H9 (cell line): ENCODE results near the gene FNDC1. TPM values are rescaled to one million over a fixed set of nuclear protein-coding genes. Genes with fewer than 3 reads are reported as not detected.

Experiments
- DNase-seq: peaks from one replicate; pipeline ENCODE4 v3.0.0-alpha.2; 2017
- H2AFZ ChIP-seq: one replicate; pipeline ENCODE4 v1.6.1; 2013; ENCODE audit warnings: mild to moderate bottlenecking, low read length, control low read depth, moderate library complexity
- H2AK5ac ChIP-seq: 2 replicates; pipeline ENCODE4 v1.6.1; 2013; ENCODE audit warnings: low read length, control low read depth, mixed read lengths; ENCODE audit not compliant: insufficient read length
- H2BK120ac ChIP-seq: one replicate; pipeline ENCODE4 v1.6.1; 2013; ENCODE audit warnings: low read depth, mild to moderate bottlenecking, low read length, control low read depth, inconsistent platforms; ENCODE audit not compliant: poor library complexity, severe bottlenecking
- H2BK12ac ChIP-seq: 2 replicates; pipeline ENCODE4 v1.6.1; 2013; ENCODE audit warnings: low read length, control low read depth, mixed read lengths, low read depth; ENCODE audit not compliant: insufficient read length
- H2BK15ac ChIP-seq: 2 replicates; pipeline ENCODE4 v1.6.1; 2013; ENCODE audit warnings: low read depth, low read length, control low read depth
- H2BK20ac ChIP-seq: one replicate; pipeline ENCODE4 v1.6.1; 2013; ENCODE audit warnings: low read depth, mild to moderate bottlenecking, low read length, control low read depth, inconsistent platforms; ENCODE audit not compliant: poor library complexity, severe bottlenecking
- H2BK5ac ChIP-seq: 2 replicates; pipeline ENCODE4 v1.6.1; 2013; ENCODE audit warnings: low read length, control low read depth, mixed read lengths; ENCODE audit not compliant: insufficient read length
- H3K14ac ChIP-seq: 2 replicates; pipeline ENCODE4 v1.6.1; 2013; ENCODE audit warnings: low read length, control low read depth; ENCODE audit not compliant: insufficient read depth
- H3K18ac ChIP-seq: 2 replicates; pipeline ENCODE4 v1.6.1; 2013; ENCODE audit warnings: low read depth, mild to moderate bottlenecking, mixed read lengths, low read length, control low read depth; ENCODE audit not compliant: insufficient read length
- H3K23ac ChIP-seq: 2 replicates; pipeline ENCODE4 v1.6.1; 2013; ENCODE audit warnings: low read length, control low read depth, mixed read lengths, low read depth; ENCODE audit not compliant: insufficient read length
- H3K23me2 ChIP-seq: 2 replicates; pipeline ENCODE4 v1.6.1; 2013; ENCODE audit warnings: low read depth, mild to moderate bottlenecking, mixed read lengths, low read length, control low read depth; ENCODE audit not compliant: insufficient read length, poor library complexity, severe bottlenecking
- H3K27ac ChIP-seq: 2 replicates; pipeline ENCODE4 v1.5.1; 2013; ENCODE audit warnings: low read length, control low read depth, mixed read lengths, low read depth; ENCODE audit not compliant: insufficient read length
- H3K27me3 ChIP-seq: 2 replicates; pipeline ENCODE4 v1.6.1; 2013; ENCODE audit warnings: low read length, control low read depth, inconsistent platforms; ENCODE audit not compliant: insufficient read depth
- H3K4ac ChIP-seq: 2 replicates; pipeline ENCODE4 v1.6.1; 2013; ENCODE audit warnings: low read depth, mild to moderate bottlenecking, control low read depth, inconsistent platforms, low read length, moderate library complexity
- H3K4me1 ChIP-seq: 2 replicates; pipeline ENCODE4 v1.6.1; 2013; ENCODE audit warnings: low read length, control low read depth, inconsistent platforms; ENCODE audit not compliant: insufficient read depth
- H3K4me2 ChIP-seq: 2 replicates; pipeline ENCODE4 v1.6.1; 2013; ENCODE audit warnings: low read length, control low read depth, mixed read lengths; ENCODE audit not compliant: insufficient read length, insufficient read depth
- H3K56ac ChIP-seq: 2 replicates; pipeline ENCODE4 v1.6.1; 2013; ENCODE audit warnings: low read depth, mild to moderate bottlenecking, mixed read lengths, low read length, control low read depth; ENCODE audit not compliant: insufficient read length
- H3K79me1 ChIP-seq: 2 replicates; pipeline ENCODE4 v1.6.1; 2013; ENCODE audit warnings: low read depth, mild to moderate bottlenecking, moderate library complexity, low read length, control low read depth, inconsistent platforms; ENCODE audit not compliant: insufficient read depth, poor library complexity, severe bottlenecking
- H3K79me2 ChIP-seq: 2 replicates; pipeline ENCODE4 v1.6.1; 2013; ENCODE audit warnings: low read length, control low read depth, inconsistent platforms; ENCODE audit not compliant: insufficient read depth
- H3K9ac ChIP-seq: 2 replicates; pipeline ENCODE4 v1.6.1; 2013; ENCODE audit warnings: low read length, control low read depth, mixed read lengths; ENCODE audit not compliant: insufficient read length; ENCODE audit errors: extremely low read depth
- H3K9me3 ChIP-seq: one replicate; pipeline ENCODE4 v1.6.1; 2013; ENCODE audit warnings: low read depth, low read length, inconsistent platforms; ENCODE audit not compliant: control insufficient read depth
- H3T11ph ChIP-seq: one replicate; pipeline ENCODE4 v1.6.1; 2013; ENCODE audit warnings: mild to moderate bottlenecking, low read length, control low read depth, inconsistent platforms
- H4K20me1 ChIP-seq: one replicate; pipeline ENCODE4 v1.6.1; 2013; ENCODE audit not compliant: control insufficient read depth, insufficient read length, insufficient read depth
- H4K5ac ChIP-seq: 2 replicates; pipeline ENCODE4 v1.6.1; 2013; ENCODE audit warnings: low read depth, mild to moderate bottlenecking, mixed read lengths, low read length, control low read depth; ENCODE audit not compliant: insufficient read length
- H4K8ac ChIP-seq: replicated peaks from 2 replicates; pipeline ENCODE4 v1.6.1; 2013; ENCODE audit warnings: low read length, control low read depth, mixed read lengths, low read depth; ENCODE audit not compliant: insufficient read length
- H4K91ac ChIP-seq: 2 replicates; pipeline ENCODE4 v1.6.1; 2013; ENCODE audit warnings: low read depth, mild to moderate bottlenecking, moderate library complexity, mixed read lengths, low read length, control low read depth; ENCODE audit not compliant: insufficient read length
- H3K27ac Mint-ChIP-seq, 3 experiments: 2 replicates in 2 of 3; 3 replicates in 1 of 3; pipeline ENCODE4 v1.8.0; 2020 to 2021; ENCODE audit warnings: mixed read lengths in 3 of 3, mild to moderate bottlenecking in 1 of 3, moderate library complexity in 1 of 3
- H3K27me3 Mint-ChIP-seq: 2 replicates; pipeline ENCODE4 v1.8.0; 2021; ENCODE audit warnings: low read depth, mild to moderate bottlenecking, moderate library complexity, mixed read lengths
- H3K36me3 Mint-ChIP-seq, 3 experiments: 2 replicates in 2 of 3; 3 replicates in 1 of 3; pipeline ENCODE4 v1.8.0; 2020 to 2021; ENCODE audit warnings: low read depth in 3 of 3, mixed read lengths in 3 of 3; ENCODE audit not compliant: insufficient read depth in 1 of 3
- H3K4me1 Mint-ChIP-seq, 2 experiments: 2 replicates each; pipeline ENCODE4 v1.8.0; 2020; ENCODE audit warnings: mixed read lengths in 2 of 2
- H3K4me3 Mint-ChIP-seq, 2 experiments: 2 replicates in 1 of 2; 3 replicates in 1 of 2; pipeline ENCODE4 v1.8.0; 2020 to 2021; ENCODE audit warnings: mild to moderate bottlenecking in 2 of 2, mixed read lengths in 2 of 2, moderate library complexity in 1 of 2
- H3K9me3 Mint-ChIP-seq, 2 experiments: 2 replicates in 1 of 2; 3 replicates in 1 of 2; pipeline ENCODE4 v1.8.0; 2020; ENCODE audit warnings: mild to moderate bottlenecking in 2 of 2, mixed read lengths in 2 of 2, moderate library complexity in 1 of 2
- CTCF ChIP-seq: fragments of 200-600 bp; sonication (generic); conservative IDR thresholded peaks from 3 replicates; pipeline ENCODE4 v1.8.0; 2021; ENCODE audit warnings: antibody characterized with exemption, mild to moderate bottlenecking
- WGBS: extraction: QIAGEN DNeasy Blood & Tissue Kit; methylation state at CpG from one replicate; pipeline ENCODE4 v1.1.7; 2013; ENCODE audit warnings: missing lambda C conversion rate, low lambda C conversion rate, mixed read lengths; ENCODE audit not compliant: insufficient read length; ENCODE audit errors: extremely low coverage; 5-methylcytosine and 5-hydroxymethylcytosine counted together
- total RNA-seq: library from RNA; stranded (reverse); gene quantifications from 2 replicates; pipeline ENCODE4 v1.2.1, GENCODE V29; 2021

Gene FNDC1
- total RNA-seq, 1 experiment from 2014 or later = 0.24 TPM

GRCh38 chr6:159238920-159239558, 69.8 kb downstream of the FNDC1 start:
- Histone ChIP-seq H3K9me3 (no peaks in the 10 kb centered on the region), H2BK120ac (no peak overlapping the region), H2BK15ac (no peak overlapping the region), H3T11ph (no peak overlapping the region), H4K91ac (no peak overlapping the region), H2BK12ac (no peak overlapping the region), H3K56ac (no peak overlapping the region), H3K79me2 (no peaks in the 10 kb centered on the region), H4K20me1 (no peaks in the 10 kb centered on the region), H3K23me2 (no peaks in the 10 kb centered on the region), H4K8ac (no peak overlapping the region), H2BK5ac (no peak overlapping the region), H3K4me1 (no peaks in the 10 kb centered on the region), H3K79me1 (no peaks in the 10 kb centered on the region), H2AFZ (no peak overlapping the region), H3K23ac (no peak overlapping the region), H3K4ac (no peak overlapping the region), H2BK20ac (no peak overlapping the region), H3K27ac (no peak overlapping the region), H4K5ac (no peak overlapping the region), H3K27me3 (peaks cover 10% of the 10 kb centered on the region; the same call in 1 of the 2 replicates), H3K14ac (no peak overlapping the region), H3K9ac (no peak overlapping the region), H2AK5ac (no peak overlapping the region), H3K4me2 (no peak overlapping the region), H3K18ac (no peak overlapping the region)
- Mint-ChIP-seq H3K4me3 (no peak overlapping the region), H3K4me1 (peaks cover 3% of the 10 kb centered on the region in 2 experiments; a peak in 3 of 4 replicates), H3K27me3 (peaks cover 34% of the 10 kb centered on the region), H3K27ac (peak overlapping the region in 1 of 3 experiments; percentile 54; a peak in 1 of 7 replicates), H3K9me3 (peaks cover 2 to 5% of the 10 kb centered on the region in 2 experiments; a peak in 4 of 5 replicates), H3K36me3 (peaks cover 0 to 2% (median 0%) of the 10 kb centered on the region in 3 experiments; a peak in 1 of 7 replicates)
- DNase-seq = no peak
- no CpG with 5 or more reads among the region's 9 CpGs for WGBS
- no peak for TF ChIP-seq CTCF
